Urinary bladder (tissue), 4 donors: ENCODE measurements around the gene NSL1. TPM values are rescaled to one million over a fixed set of nuclear protein-coding genes. Genes with fewer than 3 reads are reported as not detected.
"Not testable (repeated sequence)": the region's sequence is repeated elsewhere in the genome, so short reads cannot be mapped to it uniquely, and the experiment has no call there.

Experiments
- DNase-seq: peaks from one replicate; pipeline ENCODE4 v3.0.0-alpha.2; 2015; ENCODE audit errors: extremely low spot score
- H3K27ac ChIP-seq: one replicate; pipeline ENCODE4 v1.5.1; 2013; ENCODE audit warnings: low read depth, mild to moderate bottlenecking, moderate library complexity
- H3K36me3 ChIP-seq: one replicate; pipeline ENCODE4 v1.6.1; 2013; ENCODE audit warnings: mild to moderate bottlenecking, moderate library complexity; ENCODE audit not compliant: insufficient read depth
- H3K4me1 ChIP-seq: one replicate; pipeline ENCODE4 v1.6.1; 2013; ENCODE audit warnings: mild to moderate bottlenecking, moderate library complexity; ENCODE audit not compliant: insufficient read depth
- H3K4me3 ChIP-seq: one replicate; pipeline ENCODE4 v1.5.1; 2013; ENCODE audit warnings: low read depth, low read length
- WGBS: extraction: QIAGEN DNeasy Blood & Tissue Kit; methylation state at CpG from one replicate; pipeline ENCODE4 v1.1.7; 2013; 5-methylcytosine and 5-hydroxymethylcytosine counted together
- polyA plus RNA-seq: library from polyadenylated mRNA; stranded (reverse); fragments of 200-250 nt; gene quantifications from one replicate; pipeline ENCODE4 v1.2.3, GENCODE V29; 2013
- total RNA-seq: library from RNA; depleted of rRNA; stranded (reverse); fragments of >200 nt; gene quantifications from one replicate; pipeline ENCODE4 v1.2.3, GENCODE V29; 2014
- donor health status: healthy with polysubstance abuse.
- donor health status: healthy.

NSL1 gene
- total RNA-seq (69.2 TPM), polyA plus RNA-seq (30.8 TPM)

GRCh38 chr1:212791676-212792395 lies at the start of gene NSL1, which contains the start of gene TATDN3:
Gene NSL1, minus strand, starts transcription at chr1:212791777. Its CDS starts 14 bp downstream, at chr1:212791763.
Gene TATDN3, plus strand, starts transcription at chr1:212791894. Its CDS starts 28 bp downstream, at chr1:212791922.
- under 1% methylated on average over 46 of the region's 46 CpGs for WGBS
- Histone ChIP-seq H3K27ac (peak within 1 kb of the TSS; percentile 95), H3K36me3 (no peaks in the 10 kb centered on the region), H3K4me1 (no peaks in the 10 kb centered on the region), H3K4me3 (peak within 1 kb of the TSS; percentile 87)
- DNase-seq: peak; percentile 85

GRCh38 chr1:212838145-212838544 lies 46.6 kb upstream of the NSL1 start:
- DNase-seq: no peak
- Histone ChIP-seq H3K4me1 (no peaks in the 10 kb centered on the region), H3K36me3 (no peaks in the 10 kb centered on the region), H3K4me3 (no peak overlapping the region), H3K27ac (no peak overlapping the region)
- 92% methylated on average over 5 of the region's 5 CpGs for WGBS

- not testable (repeated sequence) for H3K4me1 ChIP-seq, H3K4me3 ChIP-seq, DNase-seq, H3K27ac ChIP-seq, H3K36me3 ChIP-seq
- WGBS: 80% methylated on average over 8 of the region's 8 CpGs
These were observed 41.9 kb upstream of the NSL1 start for GRCh38 chr1:212833211-212834207.

GRCh38 chr1:212828395-212828794 lies 36.8 kb upstream of the NSL1 start:
- 85% methylated on average over 2 of the region's 2 CpGs for WGBS
- no peak overlapping the region for H3K4me3 ChIP-seq
- no peaks in the 10 kb centered on the region for H3K36me3 ChIP-seq
- H3K27ac ChIP-seq: no peak overlapping the region
- H3K4me1 ChIP-seq: no peaks in the 10 kb centered on the region
- no peak for DNase-seq

GRCh38 chr1:212827831-212828278 lies 36.3 kb upstream of the NSL1 start:
- no peak overlapping the region for H3K27ac ChIP-seq
- H3K4me3 ChIP-seq: no peak overlapping the region
- no peaks in the 10 kb centered on the region for H3K4me1 ChIP-seq
- no peaks in the 10 kb centered on the region for H3K36me3 ChIP-seq
- WGBS: 72% methylated on average over 5 of the region's 5 CpGs
- no peak for DNase-seq

GRCh38 chr1:212827171-212827776 lies 35.7 kb upstream of the NSL1 start:
- Histone ChIP-seq H3K4me3 (no peak overlapping the region), H3K36me3 (no peaks in the 10 kb centered on the region), H3K4me1 (no peaks in the 10 kb centered on the region), H3K27ac (no peak overlapping the region)
- DNase-seq: no peak
- 90% methylated on average over 4 of the region's 4 CpGs for WGBS

GRCh38 chr1:212825798-212826452 lies 34.3 kb upstream of the NSL1 start:
- Histone ChIP-seq H3K4me3 (no peak overlapping the region), H3K36me3 (no peaks in the 10 kb centered on the region)
- 96% methylated on average over 6 of the region's 6 CpGs for WGBS

GRCh38 chr1:212824201-212824600 lies 32.6 kb upstream of the NSL1 start:
- no peak for DNase-seq
- Histone ChIP-seq H3K4me1 (no peaks in the 10 kb centered on the region), H3K36me3 (no peaks in the 10 kb centered on the region), H3K27ac (no peak overlapping the region), H3K4me3 (no peak overlapping the region)
- 96% methylated on average over 16 of the region's 16 CpGs for whole genome bisulfite sequencing

More at GRCh38 chr1:212825798-212826452, 34.3 kb upstream of the NSL1 start:
- Histone ChIP-seq H3K27ac (no peak overlapping the region), H3K4me1 (no peaks in the 10 kb centered on the region)
- no peak for DNase-seq

- DNase-seq: no peak
- Histone ChIP-seq H3K4me3 (no peak overlapping the region), H3K36me3 (no peaks in the 10 kb centered on the region), H3K4me1 (no peaks in the 10 kb centered on the region), H3K27ac (no peak overlapping the region)
- 93% methylated on average over 3 of the region's 3 CpGs for WGBS
These were observed 31.4 kb upstream of the NSL1 start for GRCh38 chr1:212822956-212823355.

GRCh38 chr1:212820969-212821368 lies 29.4 kb upstream of the NSL1 start:
- H3K27ac ChIP-seq: no peak overlapping the region
- H3K36me3 ChIP-seq: no peaks in the 10 kb centered on the region
- no peaks in the 10 kb centered on the region for H3K4me1 ChIP-seq
- 89% methylated on average over 2 of the region's 2 CpGs for WGBS
- no peak for DNase-seq
- H3K4me3 ChIP-seq: no peak overlapping the region

GRCh38 chr1:212819726-212820125 lies 28.1 kb upstream of the NSL1 start:
- no peak overlapping the region for H3K4me3 ChIP-seq
- no peaks in the 10 kb centered on the region for H3K36me3 ChIP-seq
- no peak overlapping the region for H3K27ac ChIP-seq
- 31% methylated on average over 5 of the region's 5 CpGs for WGBS
- DNase-seq: no peak
- no peaks in the 10 kb centered on the region for H3K4me1 ChIP-seq

GRCh38 chr1:212816567-212817278 lies 25.1 kb upstream of the NSL1 start:
- 76% methylated on average over 3 of the region's 3 CpGs for WGBS
- no peaks in the 10 kb centered on the region for H3K4me1 ChIP-seq
- no peak overlapping the region for H3K27ac ChIP-seq
- no peaks in the 10 kb centered on the region for H3K36me3 ChIP-seq
- DNase-seq: no peak
- no peak overlapping the region for H3K4me3 ChIP-seq
